ENCODE data around the gene RASAL3. TPM values are rescaled to one million over a fixed set of nuclear protein-coding genes. Genes with fewer than 3 reads are reported as not detected.

Gene RASAL3
- total and polyA plus RNA-seq, 2 donors (not counting 1 experiment from before 2014, with no cell fraction given), result not detected

GRCh38 chr19:15467734-15468214 is 3.4 kb upstream of the RASAL3 start:
- Histone ChIP-seq H2AFZ (ENCODE audit: low read length) (no peak overlapping the region), H3K4me1 (ENCODE audit: control insufficient read depth, extremely low read depth, insufficient read depth, low read length) (no peaks in the 10 kb centered on the region), H3K9ac (ENCODE audit: insufficient read depth, low read length) (no peak overlapping the region), H3K4me2 (ENCODE audit: extremely low read depth, insufficient read depth, low read length) (no peak overlapping the region), H3K4me3 (replicated peaks in 1 of 4; ENCODE audit: control extremely low read depth in 1 of 4, insufficient read depth in 1 of 4, low read depth in 3 of 4, low read length in 4 of 4) (no peak overlapping the region), H3K27ac (ENCODE audit: insufficient read depth, low read length) (no peak overlapping the region), H3K9me3 (ENCODE audit: control insufficient read depth, insufficient read depth, low read depth, low read length) (no peaks in the 10 kb centered on the region), H3K79me2 (ENCODE audit: control insufficient read depth, insufficient read depth, low read length) (no peaks in the 10 kb centered on the region), H3K27me3 (ENCODE audit: control insufficient read depth, insufficient read depth, low read length) (peaks cover 7% of the 10 kb centered on the region), H4K20me1 (ENCODE audit: control insufficient read depth, extremely low read depth, insufficient read depth, low read length) (no peaks in the 10 kb centered on the region), H3K36me3 (ENCODE audit: control insufficient read depth, insufficient read depth, low read length) (no peaks in the 10 kb centered on the region)
- no peak for DNase-seq (ENCODE audit: low read depth in 2 of 2)
- TF ChIP-seq CTCF (conservative IDR thresholded peaks at IDR 0.05 in 1 of 2, IDR thresholded peaks at IDR 0.05 in 1 of 2; ENCODE audit: low read depth in 1 of 2, low read length in 2 of 2) (no peak), EZH2 (IDR thresholded peaks at IDR 0.05; ENCODE audit: low read length, missing control alignments) (no peak)

GRCh38 chr19:15466851-15467733 is 2.7 kb upstream of the RASAL3 start:
- Histone ChIP-seq H3K4me1 (ENCODE audit: control insufficient read depth, extremely low read depth, insufficient read depth, low read length) (no peaks in the 10 kb centered on the region), H3K79me2 (ENCODE audit: control insufficient read depth, insufficient read depth, low read length) (no peaks in the 10 kb centered on the region), H3K4me3 (replicated peaks in 1 of 4; ENCODE audit: control extremely low read depth in 1 of 4, insufficient read depth in 1 of 4, low read depth in 3 of 4, low read length in 4 of 4) (no peak overlapping the region), H2AFZ (ENCODE audit: low read length) (no peak overlapping the region), H3K9ac (ENCODE audit: insufficient read depth, low read length) (no peak overlapping the region), H3K27me3 (ENCODE audit: control insufficient read depth, insufficient read depth, low read length) (peaks cover 7% of the 10 kb centered on the region), H3K27ac (ENCODE audit: insufficient read depth, low read length) (no peak overlapping the region), H3K36me3 (ENCODE audit: control insufficient read depth, insufficient read depth, low read length) (no peaks in the 10 kb centered on the region), H4K20me1 (ENCODE audit: control insufficient read depth, extremely low read depth, insufficient read depth, low read length) (no peaks in the 10 kb centered on the region), H3K4me2 (ENCODE audit: extremely low read depth, insufficient read depth, low read length) (no peak overlapping the region), H3K9me3 (ENCODE audit: control insufficient read depth, insufficient read depth, low read depth, low read length) (no peaks in the 10 kb centered on the region)
- TF ChIP-seq EZH2 (IDR thresholded peaks at IDR 0.05; ENCODE audit: low read length, missing control alignments) (no peak), CTCF (conservative IDR thresholded peaks at IDR 0.05 in 1 of 2, IDR thresholded peaks at IDR 0.05 in 1 of 2; ENCODE audit: low read depth in 1 of 2, low read length in 2 of 2) (no peak)
- peak in 1 of 2 donors; percentile 79 for DNase-seq (ENCODE audit: low read depth in 2 of 2)

GRCh38 chr19:15463861-15464371 is 428 bp downstream of the RASAL3 start:
- Histone ChIP-seq H3K27ac (ENCODE audit: insufficient read depth, low read length) (no peak overlapping the region), H3K36me3 (ENCODE audit: control insufficient read depth, insufficient read depth, low read length) (no peaks in the 10 kb centered on the region), H3K4me3 (replicated peaks in 1 of 4; ENCODE audit: control extremely low read depth in 1 of 4, insufficient read depth in 1 of 4, low read depth in 3 of 4, low read length in 4 of 4) (no peak overlapping the region), H3K9ac (ENCODE audit: insufficient read depth, low read length) (no peak overlapping the region), H3K79me2 (ENCODE audit: control insufficient read depth, insufficient read depth, low read length) (no peaks in the 10 kb centered on the region), H4K20me1 (ENCODE audit: control insufficient read depth, extremely low read depth, insufficient read depth, low read length) (no peaks in the 10 kb centered on the region), H3K9me3 (ENCODE audit: control insufficient read depth, insufficient read depth, low read depth, low read length) (no peaks in the 10 kb centered on the region), H3K27me3 (ENCODE audit: control insufficient read depth, insufficient read depth, low read length) (peaks cover 8% of the 10 kb centered on the region), H3K4me2 (ENCODE audit: extremely low read depth, insufficient read depth, low read length) (no peak overlapping the region), H2AFZ (ENCODE audit: low read length) (no peak overlapping the region), H3K4me1 (ENCODE audit: control insufficient read depth, extremely low read depth, insufficient read depth, low read length) (no peaks in the 10 kb centered on the region)
- DNase-seq (ENCODE audit: low read depth in 2 of 2), result no peak
- TF ChIP-seq CTCF (conservative IDR thresholded peaks at IDR 0.05 in 1 of 2, IDR thresholded peaks at IDR 0.05 in 1 of 2; ENCODE audit: low read depth in 1 of 2, low read length in 2 of 2) (no peak), EZH2 (IDR thresholded peaks at IDR 0.05; ENCODE audit: low read length, missing control alignments) (no peak)

Measured in fibroblast of lung (primary cell).